ENCODE data around the gene PAK3. TPM values are rescaled to one million over a fixed set of nuclear protein-coding genes. Genes with fewer than 3 reads are reported as not detected.

PAK3 gene
- total RNA-seq, 1 experiment from 2014 or later: 7.5 TPM

- H3K27me3 ChIP-seq (ENCODE audit: insufficient read depth, low read length): no peaks in the 10 kb centered on the region
- H3K9ac ChIP-seq (ENCODE audit: extremely low read depth, insufficient read length, low read length): no peak overlapping the region
- no peak overlapping the region for H3K56ac ChIP-seq (ENCODE audit: insufficient read length, low read depth, low read length)
- no peak overlapping the region for H2BK15ac ChIP-seq (ENCODE audit: low read depth, low read length)
- H3K79me2 ChIP-seq (ENCODE audit: insufficient read depth, low read length): no peaks in the 10 kb centered on the region
- H2AFZ ChIP-seq (ENCODE audit: low read length): no peak overlapping the region
- H3K27ac Mint-ChIP-seq: no peak overlapping the region
- H4K5ac ChIP-seq (ENCODE audit: insufficient read length, low read depth, low read length): no peak overlapping the region
- H3K4me1 ChIP-seq (ENCODE audit: insufficient read depth, low read length): peaks cover 3% of the 10 kb centered on the region; the same call in 1 of the 2 replicates
- H2BK5ac ChIP-seq (ENCODE audit: insufficient read length, low read length): no peak overlapping the region
- H3K4me1 Mint-ChIP-seq: peaks cover 20 to 21% of the 10 kb centered on the region in 2 experiments
- H3K4me3 Mint-ChIP-seq: no peak overlapping the region
- H3K18ac ChIP-seq (ENCODE audit: insufficient read length, low read depth, low read length): no peak overlapping the region
- H3K27me3 Mint-ChIP-seq (ENCODE audit: low read depth): peaks cover 2% of the 10 kb centered on the region; the same call in 1 of the 2 replicates
- no peak overlapping the region for H3K23ac ChIP-seq (ENCODE audit: insufficient read length, low read depth, low read length)
- peaks cover 3% of the 10 kb centered on the region for H3K23me2 ChIP-seq (ENCODE audit: insufficient read length, low read depth, low read length, poor library complexity, severe bottlenecking)
- TF ChIP-seq CTCF (conservative IDR thresholded peaks at IDR 0.05): no peak
- no peaks in the 10 kb centered on the region for H4K20me1 ChIP-seq (ENCODE audit: control insufficient read depth, insufficient read depth, insufficient read length)
- no peak overlapping the region for H4K91ac ChIP-seq (ENCODE audit: insufficient read length, low read depth, low read length)
- no peak overlapping the region for H3K14ac ChIP-seq (ENCODE audit: insufficient read depth, low read length)
- no peak overlapping the region for H3K4me2 ChIP-seq (ENCODE audit: insufficient read depth, insufficient read length, low read length)
- H2BK20ac ChIP-seq (ENCODE audit: low read depth, low read length, poor library complexity, severe bottlenecking): no peak overlapping the region
- no peak overlapping the region for H4K8ac ChIP-seq (replicated peaks; ENCODE audit: insufficient read length, low read depth, low read length)
- no peak overlapping the region for H3K27ac ChIP-seq (ENCODE audit: insufficient read length, low read depth, low read length)
- H2BK12ac ChIP-seq (ENCODE audit: insufficient read length, low read depth, low read length): no peak overlapping the region
- no peaks in the 10 kb centered on the region for H3K9me3 Mint-ChIP-seq
- H3K9me3 ChIP-seq (ENCODE audit: control insufficient read depth, low read depth, low read length): no peaks in the 10 kb centered on the region
- no peak overlapping the region for H3K4ac ChIP-seq (ENCODE audit: low read depth, low read length)
- H3K36me3 Mint-ChIP-seq (ENCODE audit: insufficient read depth in 1 of 3, low read depth in 3 of 3): peaks cover 0 to 20% (median 4%) of the 10 kb centered on the region in 3 experiments; a peak in 4 of 7 replicates
- H3T11ph ChIP-seq (ENCODE audit: low read length): no peak overlapping the region
- no CpG with 5 or more reads among the region's 6 CpGs for WGBS (ENCODE audit: extremely low coverage, insufficient read length, low lambda C conversion rate)
- no peak overlapping the region for H2BK120ac ChIP-seq (ENCODE audit: low read depth, low read length, poor library complexity, severe bottlenecking)
- no peak overlapping the region for H2AK5ac ChIP-seq (ENCODE audit: insufficient read length, low read length)
- no peaks in the 10 kb centered on the region for H3K79me1 ChIP-seq (ENCODE audit: insufficient read depth, low read depth, low read length, poor library complexity, severe bottlenecking)
- no peak for DNase-seq
Measured at GRCh38 chrX:111103246-111103645, 7.3 kb downstream of the PAK3 start.
